IMR-90 (cell line): Measurements from ENCODE around the gene PDZD2. TPM values are rescaled to one million over a fixed set of nuclear protein-coding genes. Genes with fewer than 3 reads are reported as not detected.

Experiments
- ATAC-seq: fragments of 200-7000 bp; cut with Tn5 transposase; 2 replicates; pipeline ENCODE4 v1.9.1; 2020; ENCODE audit warnings: low read depth, mild to moderate bottlenecking, moderate library complexity
- BruUV-seq: library from RNA; stranded (reverse); fragments of 400-500 nt; replicated peaks from 2 replicates; lab custom pipeline; 2021; lab: Mats Ljungman, UMichigan
- CTCF ChIA-PET: fragments of 300-600 bp; formaldehyde crosslinking; extraction: SDS; loops from one replicate; lab custom pipeline; 2021; ENCODE audit warnings: antibody characterized with exemption; lab: Yijun Ruan, JAX
- POLR2A ChIA-PET: fragments of 300-600 bp; sonication (Branson Sonifier 250); formaldehyde crosslinking; loops from one replicate; lab custom pipeline; 2022; ENCODE audit warnings: antibody characterized with exemption; ENCODE audit not compliant: unreplicated experiment; lab: Charles Lee
- DNase-seq: peaks from one replicate; pipeline ENCODE4 v3.0.0; 2013
- H2AFZ ChIP-seq: replicated peaks from 2 replicates; pipeline ENCODE3; 2013; ENCODE audit warnings: low read length, mild to moderate bottlenecking; ENCODE audit not compliant: poor library complexity
- H2AK5ac ChIP-seq: 2 replicates; pipeline ENCODE4 v1.6.1; 2013; ENCODE audit warnings: low read depth, low read length, inconsistent platforms
- H2AK9ac ChIP-seq: replicated peaks from 2 replicates; pipeline ENCODE3; 2013; ENCODE audit warnings: mild to moderate bottlenecking, low read depth, low read length, moderate library complexity; ENCODE audit not compliant: poor library complexity
- H2BK120ac ChIP-seq: 2 replicates; pipeline ENCODE4 v1.6.1; 2013; ENCODE audit warnings: low read depth, low read length, inconsistent platforms
- H2BK15ac ChIP-seq: 3 replicates; pipeline ENCODE4 v1.6.1; 2013; ENCODE audit warnings: low read depth, low read length, inconsistent platforms
- H2BK20ac ChIP-seq: 2 replicates; pipeline ENCODE4 v1.6.1; 2013; ENCODE audit warnings: low read depth, mild to moderate bottlenecking, inconsistent platforms, low read length, moderate library complexity
- H2BK5ac ChIP-seq: 2 replicates; pipeline ENCODE4 v1.6.1; 2013; ENCODE audit warnings: mild to moderate bottlenecking, low read depth, low read length, inconsistent platforms; ENCODE audit not compliant: poor library complexity, severe bottlenecking
- H3K14ac ChIP-seq: replicated peaks from 2 replicates; pipeline ENCODE4 v1.6.1; 2013; ENCODE audit warnings: low read depth, low read length, inconsistent platforms
- H3K18ac ChIP-seq: 2 replicates; pipeline ENCODE4 v1.6.1; 2013; ENCODE audit warnings: low read depth, low read length, control low read depth
- H3K23ac ChIP-seq: 2 replicates; pipeline ENCODE4 v1.6.1; 2013; ENCODE audit warnings: low read depth, low read length, inconsistent platforms
- H3K27ac ChIP-seq: 2 replicates; pipeline ENCODE4 v1.5.1; 2013; ENCODE audit warnings: mild to moderate bottlenecking, control low read depth, low read length; ENCODE audit not compliant: insufficient read depth
- H3K27me3 ChIP-seq: 2 replicates; pipeline ENCODE4 v1.6.1; 2013; ENCODE audit warnings: low read length; ENCODE audit not compliant: control insufficient read depth, insufficient read depth
- H3K36me3 ChIP-seq: 2 replicates; pipeline ENCODE4 v1.6.1; 2013; ENCODE audit warnings: low read length, mixed read lengths; ENCODE audit not compliant: control insufficient read depth, insufficient read depth
- H3K4ac ChIP-seq: 2 replicates; pipeline ENCODE4 v1.6.1; 2013; ENCODE audit warnings: low read depth, low read length, inconsistent platforms
- H3K4me1 ChIP-seq: 2 replicates; pipeline ENCODE4 v1.6.1; 2013; ENCODE audit warnings: low read length, mixed read lengths; ENCODE audit not compliant: control insufficient read depth, insufficient read depth
- H3K4me2 ChIP-seq: 2 replicates; pipeline ENCODE4 v1.6.1; 2013; ENCODE audit warnings: low read depth, mild to moderate bottlenecking, control low read depth, low read length, moderate library complexity
- H3K4me3 ChIP-seq: 2 replicates; pipeline ENCODE4 v1.5.1; 2013; ENCODE audit warnings: low read depth, mild to moderate bottlenecking, control low read depth, low read length, moderate library complexity; ENCODE audit not compliant: insufficient read depth
- H3K56ac ChIP-seq: 2 replicates; pipeline ENCODE4 v1.6.1; 2013; ENCODE audit warnings: low read length, inconsistent platforms; ENCODE audit not compliant: insufficient read depth; ENCODE audit errors: extremely low read depth
- H3K79me1 ChIP-seq, 2 experiments: 2 replicates each; pipeline ENCODE4 v1.6.1; 2013; ENCODE audit warnings: low read length in 2 of 2, inconsistent platforms in 1 of 2, low read depth in 1 of 2
- H3K9ac ChIP-seq: 2 replicates; pipeline ENCODE4 v1.6.1; 2013; ENCODE audit warnings: low read depth, low read length, control low read depth
- H3K9me1 ChIP-seq: 2 replicates; pipeline ENCODE4 v1.6.1; 2013; ENCODE audit warnings: low read length, inconsistent platforms; ENCODE audit not compliant: insufficient read depth
- H3K9me3 ChIP-seq: 2 replicates; pipeline ENCODE4 v1.6.1; 2013; ENCODE audit warnings: low read length; ENCODE audit not compliant: control insufficient read depth, insufficient read depth
- H4K20me1 ChIP-seq: 2 replicates; pipeline ENCODE4 v1.6.1; 2013; ENCODE audit warnings: low read length, inconsistent platforms; ENCODE audit not compliant: insufficient read depth
- H4K5ac ChIP-seq: 2 replicates; pipeline ENCODE4 v1.6.1; 2013; ENCODE audit warnings: mild to moderate bottlenecking, low read depth, low read length, control low read depth
- H4K8ac ChIP-seq, 2 experiments: 2 replicates each; pipeline ENCODE4 v1.6.1; 2013; ENCODE audit warnings: low read depth in 2 of 2, low read length in 2 of 2, control low read depth in 1 of 2, inconsistent platforms in 1 of 2
- H4K91ac ChIP-seq: 2 replicates; pipeline ENCODE4 v1.6.1; 2013; ENCODE audit warnings: low read depth, low read length, inconsistent platforms; ENCODE audit not compliant: insufficient read depth
- BHLHE40 ChIP-seq: fragments of 150-350 bp; IDR thresholded peaks from 2 replicates; pipeline ENCODE4 v1.6.1; 2016; ENCODE audit warnings: mild to moderate bottlenecking, low read depth, low read length
- CEBPB ChIP-seq: IDR thresholded peaks from 2 replicates; pipeline ENCODE4 v1.6.1; 2012; ENCODE audit warnings: low read depth, low read length, improper control_type of control experiment
- CHD1 ChIP-seq: IDR thresholded peaks from 2 replicates; pipeline ENCODE4 v1.6.1; 2012; ENCODE audit warnings: low read depth, low read length, improper control_type of control experiment
- FOS ChIP-seq: fragments of 150-350 bp; IDR thresholded peaks from 2 replicates; pipeline ENCODE4 v1.6.1; 2016; ENCODE audit warnings: low read depth, low read length
- MAFK ChIP-seq: IDR thresholded peaks from 2 replicates; pipeline ENCODE4 v1.6.1; 2012; ENCODE audit warnings: low read depth, low read length, improper control_type of control experiment
- MAZ ChIP-seq: IDR thresholded peaks from 2 replicates; pipeline ENCODE4 v1.6.1; 2012; ENCODE audit warnings: low read depth, mild to moderate bottlenecking, low read length, improper control_type of control experiment, moderate library complexity, borderline replicate concordance
- MXI1 ChIP-seq: IDR thresholded peaks from 2 replicates; pipeline ENCODE4 v1.6.1; 2012; ENCODE audit warnings: low read depth, mild to moderate bottlenecking, low read length, moderate library complexity, borderline replicate concordance
- NFE2L2 ChIP-seq: fragments of 150-350 bp; IDR thresholded peaks from 2 replicates; pipeline ENCODE4 v1.6.1; 2016; ENCODE audit warnings: low read depth, mild to moderate bottlenecking, low read length
- POLR2A ChIP-seq: IDR thresholded peaks from 2 replicates; pipeline ENCODE4 v1.6.1; 2012; ENCODE audit warnings: mild to moderate bottlenecking, low read depth, low read length
- RAD21 ChIP-seq: IDR thresholded peaks from 2 replicates; pipeline ENCODE4 v1.6.1; 2012; ENCODE audit warnings: low read length, improper control_type of control experiment
- RCOR1 ChIP-seq: IDR thresholded peaks from 2 replicates; pipeline ENCODE4 v1.6.1; 2012; ENCODE audit warnings: mild to moderate bottlenecking, low read length, improper control_type of control experiment; ENCODE audit not compliant: insufficient replicate concordance
- RFX5 ChIP-seq: IDR thresholded peaks from 2 replicates; pipeline ENCODE4 v1.8.0; 2012; ENCODE audit warnings: low read depth, mild to moderate bottlenecking, low read length, moderate library complexity
- SMC3 ChIP-seq: fragments of 150-350 bp; IDR thresholded peaks from 2 replicates; pipeline ENCODE4 v1.6.1; 2016; ENCODE audit warnings: low read depth, mild to moderate bottlenecking, antibody characterized with exemption, low read length, moderate library complexity
- USF2 ChIP-seq: fragments of 150-350 bp; IDR thresholded peaks from 2 replicates; pipeline ENCODE4 v1.6.1; 2017; ENCODE audit warnings: mild to moderate bottlenecking, antibody characterized with exemption, low read length, low read depth
- WGBS, 2 experiments: methylation state at CpG; one replicate each; pipeline versions ENCODE4 v1.1.5 to v1.1.7; 2013; ENCODE audit warnings: missing lambda C conversion rate in 2 of 2; ENCODE audit not compliant: insufficient read length in 1 of 2; ENCODE audit errors: extremely low coverage in 2 of 2; 5-methylcytosine and 5-hydroxymethylcytosine counted together
- dilution Hi-C: fragments of 300-500 bp; cut with HindIII; formaldehyde crosslinking; loops from one replicate; pipeline ENCODE4 v1.14.3; 2018; ENCODE audit warnings: low sequenced_read_pairs; ENCODE audit not compliant: unreplicated experiment
- in situ Hi-C: fragments of 300-500 bp; cut with MboI; formaldehyde crosslinking; loops from 3 replicates; pipeline ENCODE4 v1.14.3; 2019; ENCODE audit warnings: low sequenced_read_pairs, inconsistent platforms, mixed read lengths
- intact Hi-C: fragments of 100-400 bp; cut with micrococcal nuclease; formaldehyde crosslinking; loops from 2 replicates; pipeline ENCODE4 v1.10.0; 2022
- polyA plus RNA-seq, 3 experiments: library from polyadenylated mRNA; depleted of rRNA; stranded (reverse); fragments of >200 nt; gene quantifications; 2 replicates each; pipeline ENCODE4 v1.2.3, GENCODE V29; 2012; ENCODE audit warnings: low replicate concordance in 1 of 3
- total RNA-seq: library from RNA; depleted of rRNA; stranded (reverse); fragments of >200 nt; gene quantifications from 2 replicates; pipeline ENCODE4 v1.2.3, GENCODE V29; 2012
- TF ChIP-seq, protein P1 (sequence below): conservative IDR thresholded peaks from 2 replicates; pipeline ENCODE4 v1.5.1; 2012; ENCODE audit warnings: mild to moderate bottlenecking, low read depth, low read length, improper control_type of control experiment
- TF ChIP-seq, protein P2 (sequence below): fragments of 150-350 bp; IDR thresholded peaks from 2 replicates; pipeline ENCODE4 v1.6.1; 2016; ENCODE audit warnings: low read depth, mild to moderate bottlenecking, low read length, moderate library complexity, borderline replicate concordance

PDZD2 gene
- total and polyA plus RNA-seq, 2 of the 4 experiments (the other 2 are of a cell fraction), result under 0.01 to 0.02 TPM

- Histone ChIP-seq H3K56ac (no peak overlapping the region), H2AK5ac (no peak overlapping the region), H3K4me2 (no peak overlapping the region), H3K9me3 (no peaks in the 10 kb centered on the region), H3K9me1 (no peaks in the 10 kb centered on the region), H2AFZ (no peak overlapping the region), H4K91ac (no peak overlapping the region), H4K20me1 (no peaks in the 10 kb centered on the region), H2BK15ac (no peak overlapping the region), H3K36me3 (no peaks in the 10 kb centered on the region), H2AK9ac (no peak overlapping the region), H2BK20ac (no peak overlapping the region), H3K27me3 (peaks cover 26% of the 10 kb centered on the region), H2BK5ac (no peak overlapping the region), H3K9ac (no peak overlapping the region), H3K18ac (no peak overlapping the region), H3K4ac (no peak overlapping the region), H2BK120ac (no peak overlapping the region), H3K4me3 (no peak overlapping the region), H4K5ac (no peak overlapping the region), H4K8ac (no peak overlapping the region), H3K27ac (no peak overlapping the region), H3K23ac (no peak overlapping the region), H3K4me1 (no peaks in the 10 kb centered on the region; the same call in 1 of the 2 replicates), H3K14ac (no peak overlapping the region), H3K79me1 (no peaks in the 10 kb centered on the region)
- in situ Hi-C loops (no loop called here), intact Hi-C loops (no loop called here), dilution Hi-C loops (no loop called here)
- ATAC-seq (no peak), DNase-seq (no peak)
- no peak for TF ChIP-seq MAZ
- no peak for TF ChIP-seq FOS
- no peak for TF ChIP-seq RAD21
- TF ChIP-seq NFE2L2, result no peak
- no peak for TF ChIP-seq SMC3
- no peak for TF ChIP-seq USF2
- TF ChIP-seq RFX5, result no peak
- TF ChIP-seq, protein P1, sequence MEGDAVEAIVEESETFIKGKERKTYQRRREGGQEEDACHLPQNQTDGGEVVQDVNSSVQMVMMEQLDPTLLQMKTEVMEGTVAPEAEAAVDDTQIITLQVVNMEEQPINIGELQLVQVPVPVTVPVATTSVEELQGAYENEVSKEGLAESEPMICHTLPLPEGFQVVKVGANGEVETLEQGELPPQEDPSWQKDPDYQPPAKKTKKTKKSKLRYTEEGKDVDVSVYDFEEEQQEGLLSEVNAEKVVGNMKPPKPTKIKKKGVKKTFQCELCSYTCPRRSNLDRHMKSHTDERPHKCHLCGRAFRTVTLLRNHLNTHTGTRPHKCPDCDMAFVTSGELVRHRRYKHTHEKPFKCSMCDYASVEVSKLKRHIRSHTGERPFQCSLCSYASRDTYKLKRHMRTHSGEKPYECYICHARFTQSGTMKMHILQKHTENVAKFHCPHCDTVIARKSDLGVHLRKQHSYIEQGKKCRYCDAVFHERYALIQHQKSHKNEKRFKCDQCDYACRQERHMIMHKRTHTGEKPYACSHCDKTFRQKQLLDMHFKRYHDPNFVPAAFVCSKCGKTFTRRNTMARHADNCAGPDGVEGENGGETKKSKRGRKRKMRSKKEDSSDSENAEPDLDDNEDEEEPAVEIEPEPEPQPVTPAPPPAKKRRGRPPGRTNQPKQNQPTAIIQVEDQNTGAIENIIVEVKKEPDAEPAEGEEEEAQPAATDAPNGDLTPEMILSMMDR, result no peak
- no peak for TF ChIP-seq CHD1
- TF ChIP-seq, protein P2, sequence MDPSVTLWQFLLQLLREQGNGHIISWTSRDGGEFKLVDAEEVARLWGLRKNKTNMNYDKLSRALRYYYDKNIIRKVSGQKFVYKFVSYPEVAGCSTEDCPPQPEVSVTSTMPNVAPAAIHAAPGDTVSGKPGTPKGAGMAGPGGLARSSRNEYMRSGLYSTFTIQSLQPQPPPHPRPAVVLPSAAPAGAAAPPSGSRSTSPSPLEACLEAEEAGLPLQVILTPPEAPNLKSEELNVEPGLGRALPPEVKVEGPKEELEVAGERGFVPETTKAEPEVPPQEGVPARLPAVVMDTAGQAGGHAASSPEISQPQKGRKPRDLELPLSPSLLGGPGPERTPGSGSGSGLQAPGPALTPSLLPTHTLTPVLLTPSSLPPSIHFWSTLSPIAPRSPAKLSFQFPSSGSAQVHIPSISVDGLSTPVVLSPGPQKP, result no peak
- no peak for TF ChIP-seq POLR2A
- TF ChIP-seq RCOR1, result no peak
- TF ChIP-seq MXI1, result no peak
- TF ChIP-seq BHLHE40, result no peak
- TF ChIP-seq MAFK, result no peak
- TF ChIP-seq CEBPB, result no peak
- no TSS peak for BruUV-seq
- ChIA-PET CTCF (no interaction called here), POLR2A (no interaction called here)
- WGBS, 2 experiments, result no CpG with 5 or more reads among the region's 6 CpGs
Measured at GRCh38 chr5:31962351-31962751, 323.4 kb downstream of the PDZD2 start.
